SK-N-SH (cell line): ENCODE measurements around the gene TCF15. TPM values are rescaled to one million over a fixed set of nuclear protein-coding genes. Genes with fewer than 3 reads are reported as not detected.

Source experiments
- CTCF ChIA-PET: fragments of 300-600, 350-600 bp; formaldehyde crosslinking; extraction: SDS; loops from one replicate; lab custom pipeline; 2021; lab: Yijun Ruan, JAX
- POLR2A ChIA-PET: fragments of 350-600 bp; sonication (Branson Sonifier 250); formaldehyde crosslinking; extraction: SDS; loops from one replicate; lab custom pipeline; 2020; ENCODE audit warnings: antibody characterized with exemption, inconsistent platforms; lab: Yijun Ruan, JAX
- DNase-seq: peaks from one replicate; pipeline ENCODE4 v3.0.0; 2012
- H2AFZ ChIP-seq: fragments of 200-600 bp; sonication (generic); 2 replicates; pipeline ENCODE4 v1.8.1; 2016; ENCODE audit warnings: antibody characterized with exemption, mild to moderate bottlenecking, low read depth
- H3F3A ChIP-seq: fragments of 200-600 bp; sonication (generic); replicated peaks from 2 replicates; pipeline ENCODE3; 2016; ENCODE audit warnings: antibody characterized with exemption, mild to moderate bottlenecking; ENCODE audit not compliant: insufficient read depth
- H3K27ac ChIP-seq, 2 experiments: fragments of 200-500 bp in 1 of 2; fragments of 200-600 bp in 1 of 2; sonication (Bioruptor generic) in 1 of 2; sonication (generic), shearing (Covaris generic) in 1 of 2; 2 replicates each; pipeline versions ENCODE4 v1.5.1 to v1.6.1; 2014 to 2016; ENCODE audit warnings: low read depth in 2 of 2, inconsistent platforms in 1 of 2, low read length in 1 of 2, mild to moderate bottlenecking in 1 of 2, mixed read lengths in 1 of 2
- H3K27me3 ChIP-seq: fragments of 200-600 bp; sonication (generic), shearing (Covaris generic); 2 replicates; pipeline ENCODE4 v1.6.1; 2016; ENCODE audit warnings: mixed run types; ENCODE audit not compliant: insufficient read depth
- H3K36me3 ChIP-seq, 2 experiments: fragments of 200-500 bp in 1 of 2; fragments of 200-600 bp in 1 of 2; sonication (Bioruptor generic) in 1 of 2; sonication (generic) in 1 of 2; replicated peaks in 1 of 2; 2 replicates each; pipeline versions ENCODE3 to v1.5.1; 2014 to 2016; ENCODE audit warnings: low read length in 1 of 2, mild to moderate bottlenecking in 1 of 2; ENCODE audit not compliant: insufficient read depth in 2 of 2, control insufficient read depth in 1 of 2
- H3K4me1 ChIP-seq, 2 experiments: fragments of 200-500 bp in 1 of 2; fragments of 200-600 bp in 1 of 2; sonication (Bioruptor generic) in 1 of 2; sonication (generic), shearing (Covaris generic) in 1 of 2; 2 replicates each; pipeline versions ENCODE4 v1.5.1 to v1.6.1; 2014 to 2016; ENCODE audit warnings: low read depth in 1 of 2, low read length in 1 of 2, mixed run types in 1 of 2; ENCODE audit not compliant: insufficient read depth in 2 of 2, control insufficient read depth in 1 of 2
- H3K4me2 ChIP-seq: fragments of 200-600 bp; sonication (generic), shearing (Covaris generic); 2 replicates; pipeline ENCODE4 v1.6.1; 2017; ENCODE audit warnings: mixed run types
- H3K4me3 ChIP-seq, 2 experiments: fragments of 200-500 bp in 1 of 2; fragments of 200-600 bp in 1 of 2; sonication (Bioruptor generic) in 1 of 2; sonication (generic), shearing (Covaris generic) in 1 of 2; 2 replicates each; pipeline versions ENCODE4 v1.5.1 to v1.8.1; 2014 to 2016; ENCODE audit warnings: low read depth in 2 of 2, inconsistent platforms in 1 of 2, low read length in 1 of 2, mild to moderate bottlenecking in 1 of 2, mixed read lengths in 1 of 2, moderate library complexity in 1 of 2
- H3K79me2 ChIP-seq: fragments of 200-600 bp; sonication (generic); 2 replicates; pipeline ENCODE4 v1.8.1; 2017; ENCODE audit warnings: mild to moderate bottlenecking; ENCODE audit not compliant: insufficient read depth
- H3K9ac ChIP-seq: fragments of 200-600 bp; sonication (generic); 2 replicates; pipeline ENCODE4 v1.6.1; 2017; ENCODE audit warnings: mixed run types
- H3K9me2 ChIP-seq: fragments of 200-600 bp; sonication (generic); 2 replicates; pipeline ENCODE4 v1.6.1; 2017; ENCODE audit warnings: mixed run types
- H3K9me3 ChIP-seq: fragments of 200-600 bp; sonication (generic); 2 replicates; pipeline ENCODE4 v1.6.1; 2017; ENCODE audit warnings: mixed run types, mild to moderate bottlenecking, moderate library complexity
- H4K20me1 ChIP-seq: fragments of 200-600 bp; sonication (generic); 2 replicates; pipeline ENCODE4 v1.6.1; 2017; ENCODE audit warnings: mild to moderate bottlenecking, mixed run types; ENCODE audit not compliant: insufficient read depth
- CTCF ChIP-seq: fragments of 200-600 bp; sonication (generic); IDR thresholded peaks from 2 replicates; pipeline ENCODE4 v1.6.1; 2017; ENCODE audit warnings: antibody characterized with exemption, mild to moderate bottlenecking, moderate library complexity
- ELF1 ChIP-seq: IDR thresholded peaks from 2 replicates; pipeline ENCODE4 v1.4.0; 2012
- FOSL2 ChIP-seq: IDR thresholded peaks from 2 replicates; pipeline ENCODE4 v1.4.0; 2012; ENCODE audit warnings: low read depth, mild to moderate bottlenecking, moderate library complexity, borderline replicate concordance
- FOXJ3 ChIP-seq: sonication (generic); formaldehyde crosslinking; IDR thresholded peaks from 2 replicates; pipeline ENCODE4 v1.5.1; 2020; ENCODE audit warnings: mild to moderate bottlenecking, missing genetic modification reagents
- GABPA ChIP-seq: IDR thresholded peaks from 2 replicates; pipeline ENCODE4 v1.4.0; 2012; ENCODE audit warnings: low read depth, mild to moderate bottlenecking
- GATA2 ChIP-seq: sonication (generic); formaldehyde crosslinking; IDR thresholded peaks from 2 replicates; pipeline ENCODE4 v1.5.0; 2020; ENCODE audit warnings: mild to moderate bottlenecking, missing genetic modification reagents
- IRF3 ChIP-seq: fragments of 150-350 bp; IDR thresholded peaks from 2 replicates; pipeline ENCODE4 v1.6.1; 2016; ENCODE audit warnings: mild to moderate bottlenecking, low read depth, low read length
- JUND ChIP-seq: IDR thresholded peaks from 2 replicates; pipeline ENCODE4 v1.4.0; 2012
- MAX ChIP-seq: IDR thresholded peaks from 2 replicates; pipeline ENCODE4 v1.4.0; 2012; ENCODE audit warnings: low read depth
- MXI1 ChIP-seq: IDR thresholded peaks from 2 replicates; pipeline ENCODE4 v1.6.1; 2012; ENCODE audit warnings: mild to moderate bottlenecking, low read depth, low read length, improper control_type of control experiment
- NFIC ChIP-seq: IDR thresholded peaks from 2 replicates; pipeline ENCODE4 v1.4.0; 2012; ENCODE audit warnings: borderline replicate concordance
- NRF1 ChIP-seq: IDR thresholded peaks from 2 replicates; pipeline ENCODE4 v1.6.1; 2012; ENCODE audit warnings: low read depth, mild to moderate bottlenecking, low read length
- RAD21 ChIP-seq: IDR thresholded peaks from 2 replicates; pipeline ENCODE4 v1.6.1; 2012; ENCODE audit warnings: mild to moderate bottlenecking, low read length
- RFX5 ChIP-seq: IDR thresholded peaks from 2 replicates; pipeline ENCODE4 v1.6.1; 2012; ENCODE audit warnings: mild to moderate bottlenecking, improper control_type of control experiment, low read length
- RXRA ChIP-seq: IDR thresholded peaks from 2 replicates; pipeline ENCODE4 v1.4.0; 2012; ENCODE audit warnings: low read depth, mild to moderate bottlenecking, borderline replicate concordance
- SIN3A ChIP-seq: IDR thresholded peaks from 2 replicates; pipeline ENCODE4 v1.6.1; 2012; ENCODE audit warnings: low read depth, mild to moderate bottlenecking, low read length, moderate library complexity, borderline replicate concordance
- SMC3 ChIP-seq: IDR thresholded peaks from 2 replicates; pipeline ENCODE4 v1.6.1; 2012; ENCODE audit warnings: low read depth, low read length, improper control_type of control experiment
- TAF1 ChIP-seq: IDR thresholded peaks from 2 replicates; pipeline ENCODE4 v1.6.1; 2012; ENCODE audit warnings: low read depth, mild to moderate bottlenecking, low read length, moderate library complexity, borderline replicate concordance
- TEAD4 ChIP-seq: IDR thresholded peaks from 2 replicates; pipeline ENCODE4 v1.4.0; 2012; ENCODE audit warnings: mild to moderate bottlenecking, borderline replicate concordance; ENCODE audit not compliant: insufficient read depth
- USF2 ChIP-seq: fragments of 150-350 bp; IDR thresholded peaks from 2 replicates; pipeline ENCODE4 v1.6.1; 2017; ENCODE audit warnings: antibody characterized with exemption, low read length, low read depth, borderline replicate concordance
- YY1 ChIP-seq: IDR thresholded peaks from 2 replicates; pipeline ENCODE4 v1.4.0; 2012; ENCODE audit warnings: low read depth, mild to moderate bottlenecking
- WGBS: methylation state at CpG from one replicate; pipeline ENCODE4 v1.1.6; 2017; ENCODE audit warnings: low lambda C conversion rate; 5-methylcytosine and 5-hydroxymethylcytosine counted together
- polyA plus RNA-seq, 3 experiments: library from polyadenylated mRNA; depleted of rRNA; stranded (reverse); fragments of >200 nt; gene quantifications; 2 replicates each; pipeline ENCODE4 v1.2.3, GENCODE V29; 2012
- TF ChIP-seq, protein P1 (sequence below): IDR thresholded peaks from 2 replicates; pipeline ENCODE4; 2012

Gene TCF15
- polyA plus RNA-seq, 1 of the 3 experiments (the other 2 are of a cell fraction) = not detected

- H3K4me2 ChIP-seq = no peak overlapping the region
- H2AFZ ChIP-seq = no peak overlapping the region
- POLR2A ChIA-PET = no interaction called here
- no peaks in the 10 kb centered on the region for H4K20me1 ChIP-seq
- H3K27me3 ChIP-seq = no peaks in the 10 kb centered on the region; the same call in 1 of the 2 replicates
- no peak overlapping the region for H3K9ac ChIP-seq
- whole genome bisulfite sequencing = 29% methylated on average over 5 of the region's 5 CpGs
- no peak for DNase-seq
- no peak for TF ChIP-seq FOXJ3 (CRISPR knock-in tag)
- no peak for TF ChIP-seq NRF1
- no peak for TF ChIP-seq TEAD4
- no peak for TF ChIP-seq JUND
- TF ChIP-seq, protein P1, sequence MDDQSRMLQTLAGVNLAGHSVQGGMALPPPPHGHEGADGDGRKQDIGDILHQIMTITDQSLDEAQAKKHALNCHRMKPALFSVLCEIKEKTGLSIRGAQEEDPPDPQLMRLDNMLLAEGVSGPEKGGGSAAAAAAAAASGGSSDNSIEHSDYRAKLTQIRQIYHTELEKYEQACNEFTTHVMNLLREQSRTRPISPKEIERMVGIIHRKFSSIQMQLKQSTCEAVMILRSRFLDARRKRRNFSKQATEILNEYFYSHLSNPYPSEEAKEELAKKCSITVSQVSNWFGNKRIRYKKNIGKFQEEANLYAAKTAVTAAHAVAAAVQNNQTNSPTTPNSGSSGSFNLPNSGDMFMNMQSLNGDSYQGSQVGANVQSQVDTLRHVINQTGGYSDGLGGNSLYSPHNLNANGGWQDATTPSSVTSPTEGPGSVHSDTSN = no peak
- no peak for TF ChIP-seq SMC3
- TF ChIP-seq RFX5 = no peak
- TF ChIP-seq RAD21 = no peak
- no peak for TF ChIP-seq GATA2 (CRISPR knock-in tag)
- no peak for TF ChIP-seq NFIC
- TF ChIP-seq MXI1 = no peak
- TF ChIP-seq RXRA = no peak
- no peak for TF ChIP-seq CTCF
- no peaks in the 10 kb centered on the region for H3K4me1 ChIP-seq
- H3K4me3 ChIP-seq = no peak overlapping the region
- no peak overlapping the region for H3K27ac ChIP-seq
- H3K79me2 ChIP-seq = no peaks in the 10 kb centered on the region
- no peaks in the 10 kb centered on the region for H3K9me3 ChIP-seq
- H3F3A ChIP-seq = no peaks in the 10 kb centered on the region
- CTCF ChIA-PET = interaction anchor here (1.3 to 4.9 kb wide), 3 partner anchors 13 to 107 kb away, joined by 4 to 23 read pairs (median 4); no protein-coding TSS in a partner anchor
- no peaks in the 10 kb centered on the region for H3K9me2 ChIP-seq
- no peaks in the 10 kb centered on the region for H3K36me3 ChIP-seq
These were observed 11.1 kb upstream of the TCF15 start for GRCh38 chr20:621125-621756.

DNA sequence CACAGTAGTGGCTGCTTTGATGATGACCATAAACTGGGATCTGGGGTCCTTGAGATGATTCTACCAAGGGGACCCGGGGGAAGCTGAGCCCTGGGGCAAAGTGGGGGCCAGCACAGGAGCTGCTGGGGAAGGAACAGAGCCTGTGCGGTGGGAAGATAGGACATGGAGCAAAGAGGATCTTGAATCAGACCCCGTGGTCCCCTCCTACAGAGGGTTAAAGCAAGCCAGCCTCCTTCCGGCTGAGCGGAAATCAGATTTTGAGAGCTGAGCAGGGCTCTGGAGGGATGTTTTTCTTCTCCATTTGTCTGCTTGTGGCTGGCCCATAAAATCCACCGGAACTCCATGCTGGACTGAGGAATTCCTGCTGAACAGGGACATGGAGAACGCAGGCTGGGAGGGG, 10.1 kb upstream of the TCF15 start:
- Histone ChIP-seq H3K4me2 (no peak overlapping the region), H2AFZ (no peak overlapping the region), H3K79me2 (no peaks in the 10 kb centered on the region), H3K4me1 (no peaks in the 10 kb centered on the region), H3K4me3 (no peak overlapping the region), H3K9me2 (no peaks in the 10 kb centered on the region), H3F3A (no peaks in the 10 kb centered on the region), H3K27ac (no peak overlapping the region), H4K20me1 (no peaks in the 10 kb centered on the region), H3K36me3 (no peaks in the 10 kb centered on the region), H3K27me3 (no peaks in the 10 kb centered on the region; the same call in 1 of the 2 replicates), H3K9ac (no peak overlapping the region), H3K9me3 (no peaks in the 10 kb centered on the region)
- TF ChIP-seq FOSL2 (no peak), RAD21 (no peak), GABPA (no peak), USF2 (no peak), ELF1 (no peak), YY1 (no peak), CTCF (no peak), TAF1 (no peak), MAX (no peak), IRF3 (no peak), SIN3A (no peak)
- no peak for DNase-seq
- 55% methylated on average over 7 of the region's 7 CpGs for WGBS
- ChIA-PET CTCF (interaction anchor here (1.1 to 4.9 kb wide), 2 partner anchors 9 to 26 kb away, joined by 3 to 23 read pairs; no protein-coding TSS in a partner anchor), POLR2A (no interaction called here)
